Parathyroid adenoma (tissue), 2 donors: ENCODE results near the gene CAMLG.
"Not testable (repeated sequence)": the region's sequence is repeated elsewhere in the genome, so short reads cannot be mapped to it uniquely, and the experiment has no call there.

ENCODE experiments used
- H2AFZ ChIP-seq: fragments of 300-600 bp; sonication (generic); one replicate; pipeline ENCODE4 v1.7.0; 2017; ENCODE audit warnings: antibody characterized with exemption, mild to moderate bottlenecking
- H3K27ac ChIP-seq: fragments of 300-600 bp; sonication (generic); one replicate; pipeline ENCODE4 v1.7.0; 2017
- H3K27me3 ChIP-seq: fragments of 300-600 bp; sonication (generic); one replicate; pipeline ENCODE4 v1.7.0; 2017; ENCODE audit warnings: low read length; ENCODE audit not compliant: control insufficient read depth, insufficient read depth
- H3K36me3 ChIP-seq: fragments of 300-600 bp; sonication (generic); one replicate; pipeline ENCODE4 v1.7.0; 2017; ENCODE audit warnings: low read length; ENCODE audit not compliant: control insufficient read depth, insufficient read depth
- H3K4me1 ChIP-seq: fragments of 300-600 bp; sonication (generic); one replicate; pipeline ENCODE4 v1.7.0; 2017; ENCODE audit warnings: control low read depth
- H3K4me2 ChIP-seq: fragments of 300-600 bp; sonication (generic); one replicate; pipeline ENCODE4 v1.7.0; 2017; ENCODE audit warnings: low read length
- H3K4me3 ChIP-seq: fragments of 300-600 bp; sonication (generic); one replicate; pipeline ENCODE4 v1.7.0; 2017; ENCODE audit warnings: low read depth, low read length
- H3K79me2 ChIP-seq: fragments of 300-600 bp; sonication (generic); one replicate; pipeline ENCODE4 v1.7.0; 2017; ENCODE audit warnings: control low read depth
- H3K9ac ChIP-seq: fragments of 300-600 bp; sonication (generic); one replicate; pipeline ENCODE4 v1.7.0; 2017; ENCODE audit warnings: mild to moderate bottlenecking
- H3K9me3 ChIP-seq: fragments of 300-600 bp; sonication (generic); one replicate; pipeline ENCODE4 v1.7.0; 2017; ENCODE audit warnings: low read length; ENCODE audit not compliant: control insufficient read depth
- CTCF ChIP-seq: fragments of 300-600 bp; sonication (generic); IDR thresholded peaks from one replicate; pipeline ENCODE4 v1.7.0; 2017; ENCODE audit warnings: antibody characterized with exemption, mild to moderate bottlenecking
- donor health status: primary hyperparathyroidism.

The CAMLG gene

GRCh38 chr5:134738133-134738962, at the start of gene CAMLG:
Gene CAMLG, plus strand, starts transcription at chr5:134738548. Its CDS starts 73 bp downstream, at chr5:134738621.
- TF ChIP-seq CTCF, result peak; percentile 66
- H3K9ac ChIP-seq, result peak within 1 kb of the TSS; percentile 67
- H3K36me3 ChIP-seq, result no peaks in the 10 kb centered on the region
- H3K79me2 ChIP-seq, result peaks cover 9% of the 10 kb centered on the region
- H2AFZ ChIP-seq, result peak within 1 kb of the TSS; percentile 93
- peak within 1 kb of the TSS; percentile 96 for H3K4me2 ChIP-seq
- H3K4me1 ChIP-seq, result peaks cover 7% of the 10 kb centered on the region
- no peaks in the 10 kb centered on the region for H3K9me3 ChIP-seq
- peak within 1 kb of the TSS; percentile 86 for H3K27ac ChIP-seq
- H3K27me3 ChIP-seq, result no peaks in the 10 kb centered on the region
- H3K4me3 ChIP-seq, result peak within 1 kb of the TSS; percentile 88

GRCh38 chr5:134690144-134690543, 48.2 kb upstream of the CAMLG start:
- H3K27ac ChIP-seq, H3K79me2 ChIP-seq, H3K4me1 ChIP-seq, H3K27me3 ChIP-seq, H2AFZ ChIP-seq, H3K4me3 ChIP-seq, H3K4me2 ChIP-seq, H3K9me3 ChIP-seq, H3K9ac ChIP-seq, H3K36me3 ChIP-seq: not testable (repeated sequence)

GRCh38 chr5:134692722-134693121, 45.6 kb upstream of the CAMLG start:
- H3K4me2 ChIP-seq, result no peak overlapping the region
- no peak for TF ChIP-seq CTCF
- no peaks in the 10 kb centered on the region for H3K79me2 ChIP-seq
- H3K36me3 ChIP-seq, result no peaks in the 10 kb centered on the region
- no peak overlapping the region for H3K4me3 ChIP-seq
- no peak overlapping the region for H3K9ac ChIP-seq
- no peaks in the 10 kb centered on the region for H3K9me3 ChIP-seq
- H3K27me3 ChIP-seq, result no peaks in the 10 kb centered on the region
- no peak overlapping the region for H3K27ac ChIP-seq
- H3K4me1 ChIP-seq, result no peaks in the 10 kb centered on the region
- H2AFZ ChIP-seq, result no peak overlapping the region

GRCh38 chr5:134708301-134708700, 30.0 kb upstream of the CAMLG start:
- no peaks in the 10 kb centered on the region for H3K79me2 ChIP-seq
- no peak for TF ChIP-seq CTCF
- no peaks in the 10 kb centered on the region for H3K36me3 ChIP-seq
- H2AFZ ChIP-seq, result no peak overlapping the region
- H3K4me2 ChIP-seq, result no peak overlapping the region
- no peak overlapping the region for H3K27ac ChIP-seq
- no peaks in the 10 kb centered on the region for H3K9me3 ChIP-seq
- no peak overlapping the region for H3K9ac ChIP-seq
- no peaks in the 10 kb centered on the region for H3K27me3 ChIP-seq
- no peaks in the 10 kb centered on the region for H3K4me1 ChIP-seq
- no peak overlapping the region for H3K4me3 ChIP-seq

- H3K9ac ChIP-seq, result no peak overlapping the region
- H3K4me1 ChIP-seq, result no peaks in the 10 kb centered on the region
- H3K9me3 ChIP-seq, result no peaks in the 10 kb centered on the region
- H3K27me3 ChIP-seq, result no peaks in the 10 kb centered on the region
- H3K4me2 ChIP-seq, result no peak overlapping the region
- no peak overlapping the region for H2AFZ ChIP-seq
- H3K27ac ChIP-seq, result no peak overlapping the region
- no peak for TF ChIP-seq CTCF
- H3K79me2 ChIP-seq, result no peaks in the 10 kb centered on the region
- no peak overlapping the region for H3K4me3 ChIP-seq
- no peaks in the 10 kb centered on the region for H3K36me3 ChIP-seq
Observed at GRCh38 chr5:134714120-134714519, 24.2 kb upstream of the CAMLG start.
